Naive thymus-derived CD8-positive, alpha-beta T cell (primary cell): Measurements from ENCODE around the gene MASP2. TPM values are rescaled to one million over a fixed set of nuclear protein-coding genes. Genes with fewer than 3 reads are reported as not detected.
"Not testable (repeated sequence)": the region's sequence is repeated elsewhere in the genome, so short reads cannot be mapped to it uniquely, and the experiment has no call there.

Experiments
- ATAC-seq, 2 donors: fragments of 150-1000 bp; cut with Tn5 transposase in 1 of 2; sonication (Bioruptor Pico), chemical (Tn5 transposase) in 1 of 2; 1 replicate in 1 of 2; 2 replicates in 1 of 2; pipeline ENCODE4 v1.10.0; 2021; ENCODE audit warnings: mild to moderate bottlenecking in 2 of 2, moderate library complexity in 2 of 2
- POLR2A ChIA-PET: fragments of 350-600 bp; sonication (Branson Sonifier 250); formaldehyde crosslinking; loops from one replicate; lab custom pipeline; 2021; ENCODE audit warnings: antibody characterized with exemption; lab: Charles Lee
- DNase-seq, 10 donors: peaks; one replicate each; pipeline versions ENCODE4 v3.0.0 to v3.0.0-alpha.2; 2020 to 2022
- H3K27ac Mint-ChIP-seq, 10 donors: one replicate each; pipeline ENCODE4 v1.8.0; 2020 to 2022; ENCODE audit warnings: mild to moderate bottlenecking in 10 of 10, mixed read lengths in 10 of 10, moderate library complexity in 4 of 10, inconsistent platforms in 1 of 10
- H3K27me3 Mint-ChIP-seq, 5 donors: one replicate each; pipeline ENCODE4 v1.8.0; 2021 to 2022; ENCODE audit warnings: mixed read lengths in 5 of 5
- H3K36me3 Mint-ChIP-seq, 3 donors: one replicate each; pipeline ENCODE4 v1.8.0; 2020 to 2022; ENCODE audit warnings: mixed read lengths in 3 of 3, mild to moderate bottlenecking in 2 of 3, inconsistent platforms in 1 of 3
- H3K4me1 Mint-ChIP-seq, 4 donors: one replicate each; pipeline ENCODE4 v1.8.0; 2021 to 2022; ENCODE audit warnings: mixed read lengths in 4 of 4
- H3K4me3 Mint-ChIP-seq, 10 donors: one replicate each; pipeline ENCODE4 v1.8.0; 2020 to 2022; ENCODE audit warnings: mild to moderate bottlenecking in 10 of 10, mixed read lengths in 10 of 10, moderate library complexity in 6 of 10, inconsistent platforms in 1 of 10
- H3K9me3 Mint-ChIP-seq, 9 donors: one replicate each; pipeline ENCODE4 v1.8.0; 2020 to 2022; ENCODE audit warnings: mixed read lengths in 9 of 9, mild to moderate bottlenecking in 3 of 9, inconsistent platforms in 1 of 9, moderate library complexity in 1 of 9
- polyA plus RNA-seq, 3 donors: library from polyadenylated mRNA; unstranded; fragments of 300-500 nt; fragmentation: Illumina TruSeq; gene quantifications; one replicate each; pipeline ENCODE4 v1.2.3, GENCODE V29; 2021
- total RNA-seq, 8 experiments: library from RNA in 2 of 8; stranded (reverse) in 2 of 8; gene quantifications; one replicate each; pipeline ENCODE4 v1.2.3 and lab custom pipeline; 2021 to 2026

MASP2 gene
- total and polyA plus RNA-seq, 5 experiments from 2014 or later = 0.27 to 0.34 TPM; not detected in 3

- Mint-ChIP-seq H3K9me3 (no peaks in the 10 kb centered on the region), H3K27ac (peak overlapping the region in 1 of 10 donors; percentile 40), H3K4me3 (no peak overlapping the region), H3K27me3 (no peaks in the 10 kb centered on the region), H3K4me1 (peaks cover 9 to 25% (median 18%) of the 10 kb centered on the region in 4 donors), H3K36me3 (peaks cover 0 to 53% (median 26%) of the 10 kb centered on the region in 3 donors)
- DNase-seq (no peak), ATAC-seq (no peak)
- POLR2A ChIA-PET = no interaction called here
Measured at GRCh38 chr1:11065796-11066195, 18.8 kb upstream of the MASP2 start.

DNA sequence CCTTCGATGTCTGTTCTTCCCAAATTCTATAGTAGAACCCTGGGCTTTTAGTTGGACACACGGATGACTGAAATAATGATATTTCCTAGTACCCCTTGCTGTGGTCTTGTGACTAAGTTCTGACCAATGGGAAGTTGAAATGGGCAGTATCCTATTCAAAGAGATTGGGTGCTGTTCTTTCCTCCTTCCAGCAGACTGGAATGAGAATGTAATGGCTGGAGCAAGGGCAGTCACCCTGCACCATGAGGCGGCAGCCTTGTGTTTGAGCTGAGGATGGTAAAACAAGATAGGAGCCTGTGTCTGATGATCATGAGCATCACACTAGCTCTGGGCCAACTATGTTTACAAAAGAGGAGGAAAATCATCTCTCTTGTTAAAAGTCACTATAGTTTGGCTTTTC is 17.9 kb upstream of the MASP2 start:
- POLR2A ChIA-PET = no interaction called here
- peaks cover 0 to 46% (median 26%) of the 10 kb centered on the region in 3 donors for H3K36me3 Mint-ChIP-seq
- H3K9me3 Mint-ChIP-seq = no peaks in the 10 kb centered on the region
- peaks cover 11 to 31% (median 23%) of the 10 kb centered on the region in 4 donors for H3K4me1 Mint-ChIP-seq
- no peaks in the 10 kb centered on the region for H3K27me3 Mint-ChIP-seq
- no peak for DNase-seq
- no peak for ATAC-seq
- H3K4me3 Mint-ChIP-seq = no peak overlapping the region
- H3K27ac Mint-ChIP-seq = peak overlapping the region in 3 of 10 donors; percentile 4 to 68 (median 27)

DNA sequence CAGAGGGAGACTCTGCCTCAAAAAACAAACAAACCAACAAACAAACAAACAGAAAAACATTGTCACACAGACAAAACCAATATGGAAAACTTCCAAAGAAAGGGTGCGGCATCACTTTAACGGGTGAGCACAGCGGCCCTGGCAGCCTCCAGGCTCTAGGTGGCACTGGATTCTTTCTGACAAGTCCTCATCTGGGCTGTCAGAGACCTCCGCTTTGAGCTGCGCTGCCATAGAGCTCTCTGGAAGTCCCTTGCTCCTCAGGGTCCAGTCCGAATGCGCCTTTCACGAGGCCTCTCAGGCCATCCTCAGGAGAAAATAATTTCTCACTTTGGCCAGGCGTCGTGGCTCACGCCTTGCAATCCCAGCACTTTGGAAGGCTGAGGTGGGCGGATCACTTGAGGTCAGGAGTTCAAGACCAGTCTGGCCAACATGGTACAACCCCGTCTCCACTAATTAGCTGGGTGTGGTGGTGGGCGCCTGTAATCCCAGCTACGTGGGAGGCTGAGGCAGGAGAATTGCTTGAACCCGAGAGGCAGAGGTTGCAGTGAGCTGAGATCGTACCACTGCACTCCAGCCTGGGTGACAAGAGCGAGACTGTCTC is 17.0 kb upstream of the MASP2 start:
- peaks cover 11 to 34% (median 25%) of the 10 kb centered on the region in 4 donors for H3K4me1 Mint-ChIP-seq
- peak in 1 of 10 donors; percentile 13 for DNase-seq
- H3K9me3 Mint-ChIP-seq, ATAC-seq, POLR2A ChIA-PET, H3K4me3 Mint-ChIP-seq, H3K27me3 Mint-ChIP-seq: not testable (repeated sequence)
- peaks cover 0 to 36% (median 20%) of the 10 kb centered on the region in 3 donors for H3K36me3 Mint-ChIP-seq
- peak overlapping the region in 4 of 10 donors; percentile 18 to 94 (median 84) for H3K27ac Mint-ChIP-seq

- no peaks in the 10 kb centered on the region for H3K9me3 Mint-ChIP-seq
- H3K4me3 Mint-ChIP-seq = peak overlapping the region in 3 of 10 donors; percentile 36 to 57 (median 46)
- H3K36me3 Mint-ChIP-seq = peaks cover 0 to 30% (median 18%) of the 10 kb centered on the region in 3 donors
- no peak for ATAC-seq
- H3K27ac Mint-ChIP-seq = peak overlapping the region; percentile 34 to 94 (median 84)
- POLR2A ChIA-PET = interaction anchor here (0.7 kb wide), 2 partner anchors 45 to 739 kb away, joined by 3 to 4 read pairs; no protein-coding TSS in a partner anchor
- peaks cover 15 to 40% (median 32%) of the 10 kb centered on the region in 4 donors for H3K4me1 Mint-ChIP-seq
- no peak for DNase-seq
- H3K27me3 Mint-ChIP-seq = no peaks in the 10 kb centered on the region
Measured at GRCh38 chr1:11062965-11063401, 15.9 kb upstream of the MASP2 start.

GRCh38 chr1:11061652-11062365 is 14.8 kb upstream of the MASP2 start:
- H3K27ac Mint-ChIP-seq = peak overlapping the region in 9 of 10 donors; percentile 79 to 97 (median 93)
- no peaks in the 10 kb centered on the region for H3K9me3 Mint-ChIP-seq
- H3K4me1 Mint-ChIP-seq = peaks cover 15 to 41% (median 33%) of the 10 kb centered on the region in 4 donors
- H3K36me3 Mint-ChIP-seq = peaks cover 0 to 34% (median 18%) of the 10 kb centered on the region in 3 donors
- DNase-seq = no peak
- ATAC-seq = no peak
- POLR2A ChIA-PET = interaction anchor here (0.5 to 3.0 kb wide), 11 partner anchors 8 to 848 kb away, joined by 3 to 29 read pairs (median 7); partner anchors contain the start of genes EXOSC10 and TARDBP
- H3K27me3 Mint-ChIP-seq = no peaks in the 10 kb centered on the region
- peak overlapping the region in 9 of 10 donors; percentile 32 to 94 (median 93) for H3K4me3 Mint-ChIP-seq

DNA sequence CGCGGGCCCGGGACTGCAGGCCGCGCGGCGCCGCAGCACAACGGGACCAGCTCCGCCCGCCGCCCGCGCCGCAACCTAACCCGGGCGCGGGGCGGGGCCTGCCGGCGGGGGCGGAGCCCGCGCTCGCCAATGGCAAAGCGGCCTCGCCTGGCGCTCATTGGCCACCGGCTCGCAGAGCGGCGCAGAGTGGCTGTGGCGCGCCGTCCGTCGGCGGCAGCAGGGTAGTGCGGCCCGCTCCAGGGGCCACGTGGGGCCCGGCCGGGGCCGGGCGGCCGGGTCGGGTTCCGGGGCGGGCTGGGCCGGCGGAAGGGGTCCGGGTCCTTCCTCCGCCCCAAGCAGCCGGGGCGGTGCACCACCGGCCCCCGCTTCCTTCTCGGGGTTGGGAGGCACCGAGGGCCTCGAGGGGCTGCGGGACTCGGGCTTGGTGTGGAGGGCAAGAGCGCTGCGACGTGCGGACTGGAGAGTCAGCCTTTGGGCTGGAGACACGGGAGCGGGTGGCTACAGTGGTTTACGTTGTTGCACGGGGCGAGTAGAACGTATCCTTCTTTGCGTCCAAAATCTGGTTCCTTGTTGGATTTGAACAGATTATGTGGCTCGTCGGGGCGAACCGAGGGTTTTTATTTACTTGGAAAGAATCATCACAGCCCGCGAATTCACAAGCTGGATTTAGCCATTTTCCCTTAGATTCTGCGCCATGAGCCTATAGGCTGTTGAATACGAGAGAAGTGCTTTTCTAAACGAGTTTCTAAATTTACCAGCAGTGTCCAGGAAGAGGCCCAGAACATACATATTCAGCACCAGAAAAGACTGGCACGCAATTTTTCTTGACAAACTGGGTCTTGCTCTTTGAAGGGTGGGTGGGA is 13.2 kb upstream of the MASP2 start, which contains the start of gene SRM:
TSS of gene SRM (minus strand) at position 51 of the 863 bp plus-strand sequence. CDS start 75 bp downstream, outside the sequence.
- H3K4me1 Mint-ChIP-seq = peaks cover 15 to 41% (median 33%) of the 10 kb centered on the region in 4 donors

DNA sequence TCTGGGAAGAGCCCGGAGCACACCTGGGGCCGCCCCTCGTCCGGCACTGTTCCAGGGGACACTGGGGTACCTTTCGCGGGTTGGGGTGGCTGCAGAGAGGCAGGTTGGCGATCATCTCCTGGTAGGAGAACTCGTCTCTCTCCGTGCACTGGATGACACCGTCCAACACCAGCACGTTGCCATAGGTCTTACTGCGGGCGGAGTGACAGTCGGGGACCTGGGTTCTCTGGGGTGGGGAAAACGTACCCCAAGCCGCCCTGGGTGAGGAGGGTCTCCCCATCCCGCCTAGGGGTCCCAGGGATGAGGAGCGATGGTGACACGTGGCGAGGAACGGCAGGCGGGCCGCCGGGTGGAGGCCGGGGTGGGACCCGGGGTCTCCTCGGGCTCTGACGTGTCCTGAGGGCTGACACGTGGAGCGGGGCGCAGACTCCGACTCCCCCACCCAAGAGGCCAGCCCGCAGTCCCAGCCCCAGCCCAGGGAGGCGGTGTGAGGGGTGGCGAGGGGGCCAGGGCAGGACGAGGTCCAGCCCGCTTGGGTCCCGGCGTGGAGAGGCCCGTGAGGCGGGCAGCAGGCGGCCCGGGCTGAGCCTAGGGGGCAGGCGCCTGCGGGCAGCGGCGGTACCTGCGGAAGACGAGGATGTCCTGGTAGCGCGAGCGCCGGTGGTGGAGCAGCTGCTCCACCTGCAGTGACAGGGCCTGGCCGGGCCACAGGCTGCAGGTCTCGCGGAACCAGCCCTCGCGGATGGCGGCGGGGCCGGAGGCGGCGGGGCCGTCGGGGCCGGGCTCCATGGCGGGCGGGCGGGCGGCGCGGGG is 12.3 kb upstream of the MASP2 start:
- H3K9me3 Mint-ChIP-seq = no peaks in the 10 kb centered on the region
- no peaks in the 10 kb centered on the region for H3K27me3 Mint-ChIP-seq
- peak overlapping the region; percentile 57 to 94 (median 88) for H3K27ac Mint-ChIP-seq
- peaks cover 0 to 29% (median 0%) of the 10 kb centered on the region in 3 donors for H3K36me3 Mint-ChIP-seq
- ATAC-seq (peak in 1 of 2 donors; percentile 29), DNase-seq (peak in 1 of 10 donors; percentile 6)
- H3K4me3 Mint-ChIP-seq = peak overlapping the region; percentile 85 to 95 (median 93)
- H3K4me1 Mint-ChIP-seq = peaks cover 16 to 41% (median 33%) of the 10 kb centered on the region in 4 donors
- POLR2A ChIA-PET = interaction anchor here (0.5 to 3.0 kb wide), 10 partner anchors 23 to 754 kb away, joined by 3 to 29 read pairs (median 4); partner anchors contain the start of genes EXOSC10, FBXO44, MTOR and TARDBP

More for the DNA sequence above, 13.2 kb upstream of the MASP2 start, which contains the start of gene SRM:
- DNase-seq = peak; percentile 84 to 96 (median 89)
- Mint-ChIP-seq H3K27me3 (no peaks in the 10 kb centered on the region), H3K36me3 (peaks cover 0 to 26% (median 4%) of the 10 kb centered on the region in 3 donors), H3K4me3 (peak within 1 kb of the TSS; percentile 90 to 95 (median 94)), H3K9me3 (no peaks in the 10 kb centered on the region), H3K27ac (peak within 1 kb of the TSS; percentile 89 to 97 (median 94))
- ATAC-seq = peak; percentile 92 to 93
- POLR2A ChIA-PET = interaction anchor here (0.5 to 3.0 kb wide), 16 partner anchors 8 to 754 kb away, joined by 3 to 29 read pairs (median 4); partner anchors contain the start of genes EXOSC10, FBXO44, MTOR and TARDBP

- DNase-seq = no peak
- Mint-ChIP-seq H3K4me3 (peak overlapping the region; percentile 85 to 95 (median 93)), H3K9me3 (no peaks in the 10 kb centered on the region), H3K36me3 (peaks cover 0 to 32% (median 0%) of the 10 kb centered on the region in 3 donors), H3K4me1 (peaks cover 17 to 41% (median 33%) of the 10 kb centered on the region in 4 donors), H3K27ac (peak overlapping the region in 9 of 10 donors; percentile 74 to 94 (median 89)), H3K27me3 (no peaks in the 10 kb centered on the region)
- no peak for ATAC-seq
- POLR2A ChIA-PET = interaction anchor here (0.6 kb wide), 1 partner anchor 605 kb away, joined by 3 read pairs; the partner anchor contains the start of gene FBXO6
Measured at GRCh38 chr1:11058595-11059154, 11.6 kb upstream of the MASP2 start.

GRCh38 chr1:11058026-11058425 is 11.0 kb upstream of the MASP2 start:
- H3K9me3 Mint-ChIP-seq = no peaks in the 10 kb centered on the region
- peak overlapping the region in 6 of 10 donors; percentile 20 to 80 (median 46) for H3K27ac Mint-ChIP-seq
- peaks cover 14 to 37% (median 28%) of the 10 kb centered on the region in 4 donors for H3K4me1 Mint-ChIP-seq
- no peaks in the 10 kb centered on the region for H3K27me3 Mint-ChIP-seq
- POLR2A ChIA-PET = interaction anchor here (0.6 to 0.8 kb wide), 2 partner anchors 606 to 850 kb away, joined by 3 read pairs; partner anchors contain the start of gene FBXO6
- ATAC-seq (no peak), DNase-seq (no peak)
- peak overlapping the region in 9 of 10 donors; percentile 42 to 94 (median 60) for H3K4me3 Mint-ChIP-seq
- peaks cover 0 to 30% (median 0%) of the 10 kb centered on the region in 3 donors for H3K36me3 Mint-ChIP-seq

GRCh38 chr1:11057477-11057876 is 10.4 kb upstream of the MASP2 start:
- Mint-ChIP-seq H3K36me3 (peaks cover 0 to 30% (median 0%) of the 10 kb centered on the region in 3 donors), H3K9me3 (no peaks in the 10 kb centered on the region), H3K4me1 (peaks cover 16 to 35% (median 25%) of the 10 kb centered on the region in 4 donors), H3K4me3 (peak overlapping the region in 6 of 10 donors; percentile 13 to 74 (median 48)), H3K27me3 (no peaks in the 10 kb centered on the region), H3K27ac (peak overlapping the region in 4 of 10 donors; percentile 37 to 62 (median 54))
- POLR2A ChIA-PET = interaction anchor here (0.6 to 0.8 kb wide), 3 partner anchors 851 to 1644 kb away, joined by 3 to 6 read pairs (median 3); no protein-coding TSS in a partner anchor
- DNase-seq (no peak), ATAC-seq (no peak)
